Measurements from ENCODE around the gene TTYH3. TPM values are rescaled to one million over a fixed set of nuclear protein-coding genes. Genes with fewer than 3 reads are reported as not detected.
A peak's percentile ranks its signal among the peaks of the same experiment; 100 is the strongest.

TTYH3 gene
- polyA plus RNA-seq, 6 donors from 2014 or later, result 1.2 to 4.4 (median 2.5) TPM

GRCh38 chr7:2595258-2595860, 36.4 kb upstream of the TTYH3 start:
- Mint-ChIP-seq H3K27ac (peak overlapping the region in 3 of 6 donors; percentile 20 to 47 (median 20)), H3K9me3 (no peaks in the 10 kb centered on the region), H3K27me3 (peaks cover 5 to 7% (median 6%) of the 10 kb centered on the region in 3 donors), H3K4me3 (peak overlapping the region in 5 of 8 donors; percentile 15 to 79 (median 40)), H3K4me1 (peaks cover 8 to 13% (median 11%) of the 10 kb centered on the region in 3 donors), H3K36me3 (no peaks in the 10 kb centered on the region)
- DNase-seq, result no peak
- ATAC-seq (ENCODE audit: low read depth in 2 of 2), result no peak

GRCh38 chr7:2596464-2597272, 35.1 kb upstream of the TTYH3 start:
- H3K4me3 Mint-ChIP-seq, result no peak overlapping the region

GRCh38 chr7:2597273-2597640, 34.5 kb upstream of the TTYH3 start:
- Mint-ChIP-seq H3K9me3 (no peaks in the 10 kb centered on the region), H3K27me3 (peaks cover 5 to 7% (median 6%) of the 10 kb centered on the region in 3 donors), H3K4me1 (peaks cover 11 to 19% (median 11%) of the 10 kb centered on the region in 3 donors), H3K36me3 (no peaks in the 10 kb centered on the region), H3K27ac (no peak overlapping the region), H3K4me3 (no peak overlapping the region)
- DNase-seq, result no peak
- no peak for ATAC-seq (ENCODE audit: low read depth in 2 of 2)

More at GRCh38 chr7:2596464-2597272, 35.1 kb upstream of the TTYH3 start:
- DNase-seq, result no peak
- Mint-ChIP-seq H3K36me3 (no peaks in the 10 kb centered on the region), H3K27ac (peak overlapping the region in 1 of 6 donors; percentile 42), H3K9me3 (no peaks in the 10 kb centered on the region), H3K27me3 (peaks cover 5 to 7% (median 6%) of the 10 kb centered on the region in 3 donors), H3K4me1 (peaks cover 8 to 13% (median 11%) of the 10 kb centered on the region in 3 donors)
- no peak for ATAC-seq (ENCODE audit: low read depth in 2 of 2)

GRCh38 chr7:2598154-2598823, 33.5 kb upstream of the TTYH3 start:
- no peak overlapping the region for H3K27ac Mint-ChIP-seq
- H3K4me3 Mint-ChIP-seq, result peak overlapping the region in 1 of 8 donors; percentile 50

GRCh38 chr7:2601065-2601464, 30.7 kb upstream of the TTYH3 start:
- no peak overlapping the region for H3K4me3 Mint-ChIP-seq
- H3K27me3 Mint-ChIP-seq, result peaks cover 1 to 11% (median 7%) of the 10 kb centered on the region in 3 donors
- H3K4me1 Mint-ChIP-seq, result peaks cover 5 to 11% (median 10%) of the 10 kb centered on the region in 3 donors
- no peak for ATAC-seq (ENCODE audit: low read depth in 2 of 2)
- H3K36me3 Mint-ChIP-seq, result no peaks in the 10 kb centered on the region
- DNase-seq, result no peak
- no peaks in the 10 kb centered on the region for H3K9me3 Mint-ChIP-seq
- peak overlapping the region in 1 of 6 donors; percentile 19 for H3K27ac Mint-ChIP-seq

More at GRCh38 chr7:2598154-2598823, 33.5 kb upstream of the TTYH3 start:
- DNase-seq (no peak), ATAC-seq (ENCODE audit: low read depth in 2 of 2) (no peak)
- peaks cover 13 to 24% (median 18%) of the 10 kb centered on the region in 3 donors for H3K4me1 Mint-ChIP-seq
- H3K27me3 Mint-ChIP-seq, result peaks cover 5 to 14% (median 7%) of the 10 kb centered on the region in 3 donors
- no peaks in the 10 kb centered on the region for H3K9me3 Mint-ChIP-seq
- no peaks in the 10 kb centered on the region for H3K36me3 Mint-ChIP-seq

- DNase-seq, result no peak
- H3K4me3 Mint-ChIP-seq, result no peak overlapping the region
- no peak for ATAC-seq (ENCODE audit: low read depth in 2 of 2)
- H3K36me3 Mint-ChIP-seq, result no peaks in the 10 kb centered on the region
- peaks cover 5 to 11% (median 10%) of the 10 kb centered on the region in 3 donors for H3K4me1 Mint-ChIP-seq
- H3K27ac Mint-ChIP-seq, result peak overlapping the region in 1 of 6 donors; percentile 73
- no peaks in the 10 kb centered on the region for H3K9me3 Mint-ChIP-seq
- H3K27me3 Mint-ChIP-seq, result peaks cover 0 to 9% (median under 1%) of the 10 kb centered on the region in 3 donors
These were observed 29.9 kb upstream of the TTYH3 start for GRCh38 chr7:2601907-2602306.

GRCh38 chr7:2602406-2603043, 29.3 kb upstream of the TTYH3 start:
- H3K36me3 Mint-ChIP-seq, result no peaks in the 10 kb centered on the region
- no peak overlapping the region for H3K4me3 Mint-ChIP-seq
- ATAC-seq (ENCODE audit: low read depth in 2 of 2) (peak in 1 of 2 donors; percentile 62), DNase-seq (no peak)
- no peaks in the 10 kb centered on the region for H3K9me3 Mint-ChIP-seq
- peak overlapping the region in 3 of 6 donors; percentile 16 to 70 (median 25) for H3K27ac Mint-ChIP-seq
- H3K27me3 Mint-ChIP-seq, result peaks cover 0 to 9% (median 0%) of the 10 kb centered on the region in 3 donors
- H3K4me1 Mint-ChIP-seq, result peaks cover 6 to 13% (median 11%) of the 10 kb centered on the region in 3 donors

- peaks cover 0 to 9% (median 0%) of the 10 kb centered on the region in 3 donors for H3K27me3 Mint-ChIP-seq
- H3K4me1 Mint-ChIP-seq, result peaks cover 11 to 18% (median 15%) of the 10 kb centered on the region in 3 donors
- no peaks in the 10 kb centered on the region for H3K36me3 Mint-ChIP-seq
- H3K4me3 Mint-ChIP-seq, result no peak overlapping the region
- no peak for ATAC-seq (ENCODE audit: low read depth in 2 of 2)
- no peaks in the 10 kb centered on the region for H3K9me3 Mint-ChIP-seq
- DNase-seq, result no peak
- H3K27ac Mint-ChIP-seq, result peak overlapping the region in 2 of 6 donors; percentile 16 to 86
These were observed 28.5 kb upstream of the TTYH3 start for GRCh38 chr7:2603044-2603965.

GRCh38 chr7:2604608-2605174, 27.1 kb upstream of the TTYH3 start:
- Mint-ChIP-seq H3K27ac (no peak overlapping the region), H3K4me1 (peaks cover 22 to 30% (median 24%) of the 10 kb centered on the region in 3 donors), H3K9me3 (no peaks in the 10 kb centered on the region), H3K36me3 (no peaks in the 10 kb centered on the region), H3K27me3 (peaks cover 0 to 9% (median 0%) of the 10 kb centered on the region in 3 donors), H3K4me3 (no peak overlapping the region)
- no peak for DNase-seq
- no peak for ATAC-seq (ENCODE audit: low read depth in 2 of 2)

GRCh38 chr7:2605608-2606538, 25.9 kb upstream of the TTYH3 start:
- H3K27me3 Mint-ChIP-seq, result peaks cover 0 to 9% (median 0%) of the 10 kb centered on the region in 3 donors
- H3K36me3 Mint-ChIP-seq, result no peaks in the 10 kb centered on the region
- no peak overlapping the region for H3K4me3 Mint-ChIP-seq
- peaks cover 25 to 36% (median 28%) of the 10 kb centered on the region in 3 donors for H3K4me1 Mint-ChIP-seq
- H3K27ac Mint-ChIP-seq, result no peak overlapping the region
- DNase-seq, result no peak
- no peak for ATAC-seq (ENCODE audit: low read depth in 2 of 2)
- H3K9me3 Mint-ChIP-seq, result no peaks in the 10 kb centered on the region

GRCh38 chr7:2606539-2606936, 25.2 kb upstream of the TTYH3 start:
- Mint-ChIP-seq H3K4me1 (peaks cover 25 to 36% (median 28%) of the 10 kb centered on the region in 3 donors), H3K4me3 (no peak overlapping the region), H3K27ac (no peak overlapping the region), H3K9me3 (no peaks in the 10 kb centered on the region), H3K36me3 (no peaks in the 10 kb centered on the region), H3K27me3 (peaks cover 0 to 9% (median 0%) of the 10 kb centered on the region in 3 donors)
- ATAC-seq (ENCODE audit: low read depth in 2 of 2) (no peak), DNase-seq (no peak)

All from naive B cell (primary cell).